Panc1 (cell line): ENCODE data around the gene GBA2. TPM values are rescaled to one million over a fixed set of nuclear protein-coding genes. Genes with fewer than 3 reads are reported as not detected.

Experiments used
- ATAC-seq: fragments of 200-7000 bp; cut with Tn5 transposase; 2 replicates; pipeline ENCODE4 v1.9.1; 2020; ENCODE audit warnings: mild to moderate bottlenecking, moderate library complexity
- BruUV-seq: library from RNA; stranded (reverse); fragments of 400-500 nt; replicated peaks from 2 replicates; lab custom pipeline; 2021; lab: Mats Ljungman, UMichigan
- CTCF ChIA-PET: fragments of 300-600 bp; sonication (Branson Sonifier 250); formaldehyde crosslinking; loops from one replicate; lab custom pipeline; 2022; ENCODE audit warnings: antibody characterized with exemption; lab: Charles Lee
- POLR2A ChIA-PET: fragments of 300-600 bp; sonication (Branson Sonifier 250); formaldehyde crosslinking; loops from one replicate; lab custom pipeline; 2022; ENCODE audit warnings: antibody characterized with exemption; lab: Charles Lee
- DNase-seq: peaks from one replicate; pipeline ENCODE4 v3.0.0-alpha.2; 2010; ENCODE audit warnings: low read depth, low spot score
- H3K27ac ChIP-seq: 2 replicates; pipeline ENCODE4 v1.5.1; 2011; ENCODE audit warnings: mild to moderate bottlenecking, low read length, inconsistent platforms
- H3K27me3 ChIP-seq: fragments of 200-500 bp; sonication (Bioruptor generic); 2 replicates; pipeline ENCODE4 v1.6.0; 2014; ENCODE audit warnings: low read length, inconsistent platforms; ENCODE audit not compliant: control insufficient read depth, insufficient read depth
- H3K36me3 ChIP-seq: fragments of 200-500 bp; sonication (Bioruptor generic); 2 replicates; pipeline ENCODE4 v1.5.1; 2014; ENCODE audit warnings: inconsistent platforms, mild to moderate bottlenecking, low read length, moderate library complexity; ENCODE audit not compliant: control insufficient read depth, insufficient read depth
- H3K4me1 ChIP-seq: 2 replicates; pipeline ENCODE4 v1.5.1; 2011; ENCODE audit warnings: inconsistent platforms, mild to moderate bottlenecking, low read length, moderate library complexity; ENCODE audit not compliant: control insufficient read depth, insufficient read depth
- H3K4me3 ChIP-seq, 2 experiments: 2 replicates each; pipeline ENCODE4 v1.5.1; 2011 to 2012; ENCODE audit warnings: low read depth in 2 of 2, low read length in 2 of 2, mild to moderate bottlenecking in 2 of 2, inconsistent platforms in 1 of 2, moderate library complexity in 1 of 2
- H3K9me3 ChIP-seq: fragments of 200-500 bp; sonication (Bioruptor generic); 2 replicates; pipeline ENCODE4 v1.5.1; 2014; ENCODE audit warnings: low read depth, mild to moderate bottlenecking, inconsistent platforms, low read length, moderate library complexity; ENCODE audit not compliant: control insufficient read depth, insufficient read depth
- POLR2AphosphoS5 ChIP-seq: IDR thresholded peaks from 2 replicates; pipeline ENCODE4 v1.6.1; 2012; ENCODE audit warnings: mild to moderate bottlenecking, low read depth, low read length, moderate library complexity
- SIN3A ChIP-seq: IDR thresholded peaks from 2 replicates; pipeline ENCODE4 v1.6.1; 2012; ENCODE audit warnings: low read depth, mild to moderate bottlenecking, low read length, moderate library complexity, borderline replicate concordance; ENCODE audit not compliant: insufficient read depth
- TCF7L2 ChIP-seq: IDR thresholded peaks from 2 replicates; pipeline ENCODE4 v1.6.1; 2011; ENCODE audit warnings: mild to moderate bottlenecking, low read depth, low read length, inconsistent platforms
- in situ Hi-C: cut with HindIII; loops from 2 replicates; pipeline ENCODE4 v1.10.0; 2016; ENCODE audit warnings: low sequenced_read_pairs, low pct_unique_long_range_greater_than_20kb
- intact Hi-C: fragments of 100-400 bp; cut with micrococcal nuclease; formaldehyde crosslinking; loops from one replicate; pipeline ENCODE4 v1.10.0; 2022; ENCODE audit not compliant: unreplicated experiment
- total RNA-seq: library from RNA; stranded (reverse); gene quantifications from one replicate; pipeline ENCODE4 v1.2.1, GENCODE V29; 2021; ENCODE audit not compliant: unreplicated experiment
- TF ChIP-seq, protein P1 (sequence below): fragments of 450-650 bp; IDR thresholded peaks from 2 replicates; pipeline ENCODE4 v1.5.1; 2017; ENCODE audit warnings: mild to moderate bottlenecking
- TF ChIP-seq, protein P2 (sequence below), 2 experiments: IDR thresholded peaks; 2 replicates each; pipeline ENCODE4 v1.6.1; 2011 to 2012; ENCODE audit warnings: low read depth in 2 of 2, control low read depth in 1 of 2, low read length in 1 of 2, mild to moderate bottlenecking in 1 of 2, moderate library complexity in 1 of 2; ENCODE audit not compliant: insufficient read depth in 1 of 2

GBA2 gene
- total RNA-seq, 1 experiment from 2014 or later = 109 TPM

DNA sequence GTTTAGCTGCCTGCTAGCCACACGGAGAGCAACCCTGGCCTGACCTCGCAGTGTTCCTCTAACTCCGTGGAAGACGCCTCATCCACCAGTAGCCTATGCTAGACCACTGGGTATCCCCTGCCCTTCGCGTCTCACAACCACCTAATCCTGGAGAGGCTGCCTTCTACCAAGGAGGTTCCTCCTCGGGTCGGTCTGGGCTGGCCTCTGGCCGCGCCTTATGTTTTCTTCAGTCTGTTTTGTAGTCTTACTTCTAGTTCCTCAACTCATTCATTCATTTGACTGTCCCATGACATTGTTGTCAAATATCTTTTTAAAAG is 57.7 kb downstream of the GBA2 start:
- DNase-seq (no peak), ATAC-seq (peak; percentile 40)
- peaks cover 10% of the 10 kb centered on the region; the same call in 1 of the 2 replicates for H3K36me3 ChIP-seq
- intact Hi-C loops (loop anchor here (5.0 kb wide), 1 partner anchor 34 kb away; the partner anchor contains the start of genes CCDC107 and RMRP), in situ Hi-C loops (no loop called here)
- POLR2A ChIA-PET = interaction anchor here (0.8 to 1.5 kb wide), 3 partner anchors 14 to 264 kb away, joined by 6 to 13 read pairs (median 8); no protein-coding TSS in a partner anchor
- peak overlapping the region; percentile 85 for H3K27ac ChIP-seq
- TF ChIP-seq, protein P1, sequence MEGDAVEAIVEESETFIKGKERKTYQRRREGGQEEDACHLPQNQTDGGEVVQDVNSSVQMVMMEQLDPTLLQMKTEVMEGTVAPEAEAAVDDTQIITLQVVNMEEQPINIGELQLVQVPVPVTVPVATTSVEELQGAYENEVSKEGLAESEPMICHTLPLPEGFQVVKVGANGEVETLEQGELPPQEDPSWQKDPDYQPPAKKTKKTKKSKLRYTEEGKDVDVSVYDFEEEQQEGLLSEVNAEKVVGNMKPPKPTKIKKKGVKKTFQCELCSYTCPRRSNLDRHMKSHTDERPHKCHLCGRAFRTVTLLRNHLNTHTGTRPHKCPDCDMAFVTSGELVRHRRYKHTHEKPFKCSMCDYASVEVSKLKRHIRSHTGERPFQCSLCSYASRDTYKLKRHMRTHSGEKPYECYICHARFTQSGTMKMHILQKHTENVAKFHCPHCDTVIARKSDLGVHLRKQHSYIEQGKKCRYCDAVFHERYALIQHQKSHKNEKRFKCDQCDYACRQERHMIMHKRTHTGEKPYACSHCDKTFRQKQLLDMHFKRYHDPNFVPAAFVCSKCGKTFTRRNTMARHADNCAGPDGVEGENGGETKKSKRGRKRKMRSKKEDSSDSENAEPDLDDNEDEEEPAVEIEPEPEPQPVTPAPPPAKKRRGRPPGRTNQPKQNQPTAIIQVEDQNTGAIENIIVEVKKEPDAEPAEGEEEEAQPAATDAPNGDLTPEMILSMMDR = no peak
- TF ChIP-seq SIN3A = no peak
- TF ChIP-seq TCF7L2 = no peak
- TF ChIP-seq, protein P2, sequence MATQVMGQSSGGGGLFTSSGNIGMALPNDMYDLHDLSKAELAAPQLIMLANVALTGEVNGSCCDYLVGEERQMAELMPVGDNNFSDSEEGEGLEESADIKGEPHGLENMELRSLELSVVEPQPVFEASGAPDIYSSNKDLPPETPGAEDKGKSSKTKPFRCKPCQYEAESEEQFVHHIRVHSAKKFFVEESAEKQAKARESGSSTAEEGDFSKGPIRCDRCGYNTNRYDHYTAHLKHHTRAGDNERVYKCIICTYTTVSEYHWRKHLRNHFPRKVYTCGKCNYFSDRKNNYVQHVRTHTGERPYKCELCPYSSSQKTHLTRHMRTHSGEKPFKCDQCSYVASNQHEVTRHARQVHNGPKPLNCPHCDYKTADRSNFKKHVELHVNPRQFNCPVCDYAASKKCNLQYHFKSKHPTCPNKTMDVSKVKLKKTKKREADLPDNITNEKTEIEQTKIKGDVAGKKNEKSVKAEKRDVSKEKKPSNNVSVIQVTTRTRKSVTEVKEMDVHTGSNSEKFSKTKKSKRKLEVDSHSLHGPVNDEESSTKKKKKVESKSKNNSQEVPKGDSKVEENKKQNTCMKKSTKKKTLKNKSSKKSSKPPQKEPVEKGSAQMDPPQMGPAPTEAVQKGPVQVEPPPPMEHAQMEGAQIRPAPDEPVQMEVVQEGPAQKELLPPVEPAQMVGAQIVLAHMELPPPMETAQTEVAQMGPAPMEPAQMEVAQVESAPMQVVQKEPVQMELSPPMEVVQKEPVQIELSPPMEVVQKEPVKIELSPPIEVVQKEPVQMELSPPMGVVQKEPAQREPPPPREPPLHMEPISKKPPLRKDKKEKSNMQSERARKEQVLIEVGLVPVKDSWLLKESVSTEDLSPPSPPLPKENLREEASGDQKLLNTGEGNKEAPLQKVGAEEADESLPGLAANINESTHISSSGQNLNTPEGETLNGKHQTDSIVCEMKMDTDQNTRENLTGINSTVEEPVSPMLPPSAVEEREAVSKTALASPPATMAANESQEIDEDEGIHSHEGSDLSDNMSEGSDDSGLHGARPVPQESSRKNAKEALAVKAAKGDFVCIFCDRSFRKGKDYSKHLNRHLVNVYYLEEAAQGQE (IDR thresholded peaks at IDR 0.05; ENCODE audit: insufficient read depth in 1 of 2, low read depth in 2 of 2, low read length in 1 of 2) = no peak
- no peak for TF ChIP-seq POLR2AphosphoS5
- CTCF ChIA-PET = interaction anchor here (0.6 to 1.8 kb wide), 4 partner anchors 30 to 47 kb away, joined by 3 to 6 read pairs (median 5); no protein-coding TSS in a partner anchor
- H3K9me3 ChIP-seq = no peaks in the 10 kb centered on the region
- TSS peak; percentile 95 for BruUV-seq
- H3K4me3 ChIP-seq = peak overlapping the region; percentile 71 to 89
- peaks cover 31% of the 10 kb centered on the region for H3K4me1 ChIP-seq
- H3K27me3 ChIP-seq = no peaks in the 10 kb centered on the region

DNA sequence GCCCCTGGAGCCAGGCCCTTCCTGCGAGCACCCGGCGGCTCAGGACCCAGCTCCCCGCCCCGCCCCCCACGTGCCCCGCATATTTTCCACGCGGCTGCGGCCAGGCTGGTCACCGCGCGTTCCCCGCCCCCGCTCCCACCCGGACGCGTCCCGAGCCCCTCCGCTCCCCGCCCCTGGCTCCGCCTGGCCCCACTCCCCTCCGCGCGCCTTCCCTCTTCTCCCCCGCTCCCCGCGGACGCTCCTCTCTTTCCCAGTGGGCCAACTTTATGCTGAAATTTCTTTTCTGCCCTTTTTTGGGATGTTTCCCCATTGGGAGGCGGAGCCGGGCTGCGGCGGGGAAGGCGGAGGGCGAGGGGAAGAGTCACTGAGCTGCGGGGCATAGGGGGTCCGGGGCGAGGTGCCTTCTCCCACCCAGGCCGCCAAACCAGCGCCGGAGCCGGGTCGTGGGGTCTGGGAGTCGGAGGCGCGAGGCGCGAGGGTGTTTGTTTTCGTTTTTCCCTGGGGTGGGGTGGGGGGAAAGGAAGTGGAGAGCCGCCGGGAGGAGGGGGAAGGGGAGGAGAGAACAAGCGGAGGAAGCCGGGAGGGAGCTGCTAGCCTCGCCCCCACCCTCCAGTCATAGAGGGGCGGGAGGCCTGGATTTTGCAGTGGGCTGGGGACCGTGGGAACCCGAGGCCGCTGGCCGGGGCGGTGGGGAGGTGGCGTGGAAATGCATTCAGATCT is 58.3 kb downstream of the GBA2 start:
- Histone ChIP-seq H3K4me3 (peak overlapping the region; percentile 71 to 89), H3K4me1 (peaks cover 31% of the 10 kb centered on the region), H3K9me3 (no peaks in the 10 kb centered on the region), H3K27me3 (no peaks in the 10 kb centered on the region), H3K36me3 (peaks cover 10% of the 10 kb centered on the region; the same call in 1 of the 2 replicates), H3K27ac (peak overlapping the region; percentile 89)
- TF ChIP-seq, protein P1 = no peak
- TF ChIP-seq SIN3A = no peak; the same call in 1 of the 2 replicates
- TF ChIP-seq TCF7L2 = no peak
- no peak; the same call in 1 of the 2 replicates for TF ChIP-seq POLR2AphosphoS5
- TF ChIP-seq, protein P2 (IDR thresholded peaks at IDR 0.05; ENCODE audit: insufficient read depth in 1 of 2, low read depth in 2 of 2, low read length in 1 of 2) = no peak
- ATAC-seq (peak; percentile 76), DNase-seq (no peak)
- POLR2A ChIA-PET = interaction anchor here (0.5 to 1.5 kb wide), 4 partner anchors 15 to 264 kb away, joined by 3 to 13 read pairs (median 7); no protein-coding TSS in a partner anchor
- BruUV-seq = no TSS peak
- CTCF ChIA-PET = interaction anchor here (0.6 to 1.8 kb wide), 6 partner anchors 15 to 46 kb away, joined by 3 to 6 read pairs (median 4); partner anchors contain the start of genes ARHGEF39, CCDC107 and RMRP
- intact Hi-C loops (loop anchor here (5.0 kb wide), 1 partner anchor 33 kb away; the partner anchor contains the start of genes CCDC107 and RMRP), in situ Hi-C loops (no loop called here)
